H9 (cell line): Measurements from ENCODE around the gene MICALL2. TPM values are rescaled to one million over a fixed set of nuclear protein-coding genes. Genes with fewer than 3 reads are reported as not detected.

Experiments
- DNase-seq: peaks from one replicate; pipeline ENCODE4 v3.0.0-alpha.2; 2017
- H2AFZ ChIP-seq: one replicate; pipeline ENCODE4 v1.6.1; 2013; ENCODE audit warnings: mild to moderate bottlenecking, low read length, control low read depth, moderate library complexity
- H2AK5ac ChIP-seq: 2 replicates; pipeline ENCODE4 v1.6.1; 2013; ENCODE audit warnings: low read length, control low read depth, mixed read lengths; ENCODE audit not compliant: insufficient read length
- H2BK120ac ChIP-seq: one replicate; pipeline ENCODE4 v1.6.1; 2013; ENCODE audit warnings: low read depth, mild to moderate bottlenecking, low read length, control low read depth, inconsistent platforms; ENCODE audit not compliant: poor library complexity, severe bottlenecking
- H2BK12ac ChIP-seq: 2 replicates; pipeline ENCODE4 v1.6.1; 2013; ENCODE audit warnings: low read length, control low read depth, mixed read lengths, low read depth; ENCODE audit not compliant: insufficient read length
- H2BK15ac ChIP-seq: 2 replicates; pipeline ENCODE4 v1.6.1; 2013; ENCODE audit warnings: low read depth, low read length, control low read depth
- H2BK20ac ChIP-seq: one replicate; pipeline ENCODE4 v1.6.1; 2013; ENCODE audit warnings: low read depth, mild to moderate bottlenecking, low read length, control low read depth, inconsistent platforms; ENCODE audit not compliant: poor library complexity, severe bottlenecking
- H2BK5ac ChIP-seq: 2 replicates; pipeline ENCODE4 v1.6.1; 2013; ENCODE audit warnings: low read length, control low read depth, mixed read lengths; ENCODE audit not compliant: insufficient read length
- H3K14ac ChIP-seq: 2 replicates; pipeline ENCODE4 v1.6.1; 2013; ENCODE audit warnings: low read length, control low read depth; ENCODE audit not compliant: insufficient read depth
- H3K18ac ChIP-seq: 2 replicates; pipeline ENCODE4 v1.6.1; 2013; ENCODE audit warnings: low read depth, mild to moderate bottlenecking, mixed read lengths, low read length, control low read depth; ENCODE audit not compliant: insufficient read length
- H3K23ac ChIP-seq: 2 replicates; pipeline ENCODE4 v1.6.1; 2013; ENCODE audit warnings: low read length, control low read depth, mixed read lengths, low read depth; ENCODE audit not compliant: insufficient read length
- H3K23me2 ChIP-seq: 2 replicates; pipeline ENCODE4 v1.6.1; 2013; ENCODE audit warnings: low read depth, mild to moderate bottlenecking, mixed read lengths, low read length, control low read depth; ENCODE audit not compliant: insufficient read length, poor library complexity, severe bottlenecking
- H3K27ac ChIP-seq: 2 replicates; pipeline ENCODE4 v1.5.1; 2013; ENCODE audit warnings: low read length, control low read depth, mixed read lengths, low read depth; ENCODE audit not compliant: insufficient read length
- H3K27me3 ChIP-seq: 2 replicates; pipeline ENCODE4 v1.6.1; 2013; ENCODE audit warnings: low read length, control low read depth, inconsistent platforms; ENCODE audit not compliant: insufficient read depth
- H3K4ac ChIP-seq: 2 replicates; pipeline ENCODE4 v1.6.1; 2013; ENCODE audit warnings: low read depth, mild to moderate bottlenecking, control low read depth, inconsistent platforms, low read length, moderate library complexity
- H3K4me1 ChIP-seq: 2 replicates; pipeline ENCODE4 v1.6.1; 2013; ENCODE audit warnings: low read length, control low read depth, inconsistent platforms; ENCODE audit not compliant: insufficient read depth
- H3K4me2 ChIP-seq: 2 replicates; pipeline ENCODE4 v1.6.1; 2013; ENCODE audit warnings: low read length, control low read depth, mixed read lengths; ENCODE audit not compliant: insufficient read length, insufficient read depth
- H3K56ac ChIP-seq: 2 replicates; pipeline ENCODE4 v1.6.1; 2013; ENCODE audit warnings: low read depth, mild to moderate bottlenecking, mixed read lengths, low read length, control low read depth; ENCODE audit not compliant: insufficient read length
- H3K79me1 ChIP-seq: 2 replicates; pipeline ENCODE4 v1.6.1; 2013; ENCODE audit warnings: low read depth, mild to moderate bottlenecking, moderate library complexity, low read length, control low read depth, inconsistent platforms; ENCODE audit not compliant: insufficient read depth, poor library complexity, severe bottlenecking
- H3K79me2 ChIP-seq: 2 replicates; pipeline ENCODE4 v1.6.1; 2013; ENCODE audit warnings: low read length, control low read depth, inconsistent platforms; ENCODE audit not compliant: insufficient read depth
- H3K9ac ChIP-seq: 2 replicates; pipeline ENCODE4 v1.6.1; 2013; ENCODE audit warnings: low read length, control low read depth, mixed read lengths; ENCODE audit not compliant: insufficient read length; ENCODE audit errors: extremely low read depth
- H3K9me3 ChIP-seq: one replicate; pipeline ENCODE4 v1.6.1; 2013; ENCODE audit warnings: low read depth, low read length, inconsistent platforms; ENCODE audit not compliant: control insufficient read depth
- H3T11ph ChIP-seq: one replicate; pipeline ENCODE4 v1.6.1; 2013; ENCODE audit warnings: mild to moderate bottlenecking, low read length, control low read depth, inconsistent platforms
- H4K20me1 ChIP-seq: one replicate; pipeline ENCODE4 v1.6.1; 2013; ENCODE audit not compliant: control insufficient read depth, insufficient read length, insufficient read depth
- H4K5ac ChIP-seq: 2 replicates; pipeline ENCODE4 v1.6.1; 2013; ENCODE audit warnings: low read depth, mild to moderate bottlenecking, mixed read lengths, low read length, control low read depth; ENCODE audit not compliant: insufficient read length
- H4K8ac ChIP-seq: replicated peaks from 2 replicates; pipeline ENCODE4 v1.6.1; 2013; ENCODE audit warnings: low read length, control low read depth, mixed read lengths, low read depth; ENCODE audit not compliant: insufficient read length
- H4K91ac ChIP-seq: 2 replicates; pipeline ENCODE4 v1.6.1; 2013; ENCODE audit warnings: low read depth, mild to moderate bottlenecking, moderate library complexity, mixed read lengths, low read length, control low read depth; ENCODE audit not compliant: insufficient read length
- H3K27ac Mint-ChIP-seq, 3 experiments: 2 replicates in 2 of 3; 3 replicates in 1 of 3; pipeline ENCODE4 v1.8.0; 2020 to 2021; ENCODE audit warnings: mixed read lengths in 3 of 3, mild to moderate bottlenecking in 1 of 3, moderate library complexity in 1 of 3
- H3K27me3 Mint-ChIP-seq: 2 replicates; pipeline ENCODE4 v1.8.0; 2021; ENCODE audit warnings: low read depth, mild to moderate bottlenecking, moderate library complexity, mixed read lengths
- H3K36me3 Mint-ChIP-seq, 3 experiments: 2 replicates in 2 of 3; 3 replicates in 1 of 3; pipeline ENCODE4 v1.8.0; 2020 to 2021; ENCODE audit warnings: low read depth in 3 of 3, mixed read lengths in 3 of 3; ENCODE audit not compliant: insufficient read depth in 1 of 3
- H3K4me1 Mint-ChIP-seq, 2 experiments: 2 replicates each; pipeline ENCODE4 v1.8.0; 2020; ENCODE audit warnings: mixed read lengths in 2 of 2
- H3K4me3 Mint-ChIP-seq, 2 experiments: 2 replicates in 1 of 2; 3 replicates in 1 of 2; pipeline ENCODE4 v1.8.0; 2020 to 2021; ENCODE audit warnings: mild to moderate bottlenecking in 2 of 2, mixed read lengths in 2 of 2, moderate library complexity in 1 of 2
- H3K9me3 Mint-ChIP-seq, 2 experiments: 2 replicates in 1 of 2; 3 replicates in 1 of 2; pipeline ENCODE4 v1.8.0; 2020; ENCODE audit warnings: mild to moderate bottlenecking in 2 of 2, mixed read lengths in 2 of 2, moderate library complexity in 1 of 2
- CTCF ChIP-seq: fragments of 200-600 bp; sonication (generic); conservative IDR thresholded peaks from 3 replicates; pipeline ENCODE4 v1.8.0; 2021; ENCODE audit warnings: antibody characterized with exemption, mild to moderate bottlenecking
- WGBS: extraction: QIAGEN DNeasy Blood & Tissue Kit; methylation state at CpG from one replicate; pipeline ENCODE4 v1.1.7; 2013; ENCODE audit warnings: missing lambda C conversion rate, low lambda C conversion rate, mixed read lengths; ENCODE audit not compliant: insufficient read length; ENCODE audit errors: extremely low coverage; 5-methylcytosine and 5-hydroxymethylcytosine counted together
- total RNA-seq: library from RNA; stranded (reverse); gene quantifications from 2 replicates; pipeline ENCODE4 v1.2.1, GENCODE V29; 2021

The MICALL2 gene
- total RNA-seq, 1 experiment from 2014 or later: 7.1 TPM

GRCh38 chr7:1478480-1478879 lies 19.2 kb upstream of the MICALL2 start:
- no peak overlapping the region for H3K18ac ChIP-seq
- H3K27ac ChIP-seq: no peak overlapping the region
- H3K56ac ChIP-seq: no peak overlapping the region
- no peak overlapping the region for H3T11ph ChIP-seq
- H3K4me2 ChIP-seq: no peak overlapping the region
- no CpG with 5 or more reads among the region's 19 CpGs for WGBS
- H4K5ac ChIP-seq: no peak overlapping the region
- no peak overlapping the region for H2BK120ac ChIP-seq
- H3K23ac ChIP-seq: no peak overlapping the region
- H3K27me3 Mint-ChIP-seq: no peaks in the 10 kb centered on the region
- peaks cover 0 to 2% of the 10 kb centered on the region in 2 experiments; a peak in 1 of 4 replicates for H3K4me1 Mint-ChIP-seq
- H2AFZ ChIP-seq: no peak overlapping the region
- H2BK15ac ChIP-seq: no peak overlapping the region
- H2AK5ac ChIP-seq: no peak overlapping the region
- no peak overlapping the region for H4K91ac ChIP-seq
- H3K27ac Mint-ChIP-seq: no peak overlapping the region
- H3K14ac ChIP-seq: no peak overlapping the region
- H4K8ac ChIP-seq: no peak overlapping the region
- no peaks in the 10 kb centered on the region for H3K9me3 ChIP-seq
- H3K9ac ChIP-seq: no peak overlapping the region
- DNase-seq: no peak
- no peak overlapping the region for H2BK5ac ChIP-seq
- no peak overlapping the region for H3K4me3 Mint-ChIP-seq
- no peaks in the 10 kb centered on the region for H3K27me3 ChIP-seq
- no peaks in the 10 kb centered on the region for H3K79me2 ChIP-seq
- no peaks in the 10 kb centered on the region for H3K4me1 ChIP-seq
- no peak overlapping the region for H2BK12ac ChIP-seq
- no peak overlapping the region for H3K4ac ChIP-seq
- no peak overlapping the region for H2BK20ac ChIP-seq
- H3K9me3 Mint-ChIP-seq: no peaks in the 10 kb centered on the region
- H3K36me3 Mint-ChIP-seq: peaks cover 6 to 44% (median 36%) of the 10 kb centered on the region in 3 experiments
- H3K79me1 ChIP-seq: no peaks in the 10 kb centered on the region
- H3K23me2 ChIP-seq: no peaks in the 10 kb centered on the region
- H4K20me1 ChIP-seq: no peaks in the 10 kb centered on the region
- TF ChIP-seq CTCF: no peak
